Heart right ventricle (tissue), 16 donors: ENCODE results near the gene TAF1C. TPM values are rescaled to one million over a fixed set of nuclear protein-coding genes. Genes with fewer than 3 reads are reported as not detected.

Experiments used
- ATAC-seq, 8 donors: fragments of 200-7000 bp; cut with Tn5 transposase; one replicate each; pipeline ENCODE4 v1.9.1; 2020; ENCODE audit warnings: mild to moderate bottlenecking in 8 of 8, moderate library complexity in 8 of 8, moderate number of reproducible peaks in 1 of 8
- DNase-seq, 2 donors: peaks; one replicate each; pipeline ENCODE4 v3.0.0-alpha.2; 2020
- H3K27ac ChIP-seq, 10 donors: fragments of 200-600 bp; sonication (generic) in 2 of 10; one replicate each; pipeline versions ENCODE4 v1.5.0 to v1.8.0; 2020 to 2022; ENCODE audit warnings: mild to moderate bottlenecking in 3 of 10
- H3K27me3 ChIP-seq, 7 donors: fragments of 200-600 bp; one replicate each; pipeline ENCODE4 v1.8.0; 2021 to 2022; ENCODE audit warnings: mild to moderate bottlenecking in 2 of 7
- H3K36me3 ChIP-seq, 9 donors: fragments of 200-600 bp; sonication (generic) in 1 of 9; one replicate each; pipeline versions ENCODE4 v1.5.0 to v1.8.0; 2020 to 2022; ENCODE audit warnings: mild to moderate bottlenecking in 2 of 9
- H3K4me1 ChIP-seq, 9 donors: fragments of 200-600 bp; sonication (generic) in 1 of 9; one replicate each; pipeline versions ENCODE4 v1.5.0 to v1.8.0; 2020 to 2022; ENCODE audit warnings: mild to moderate bottlenecking in 4 of 9
- H3K4me3 ChIP-seq, 10 donors: fragments of 200-600 bp; sonication (generic) in 2 of 10; one replicate each; pipeline versions ENCODE4 v1.5.0 to v1.8.0; 2020 to 2022; ENCODE audit warnings: mild to moderate bottlenecking in 7 of 10, moderate library complexity in 2 of 10
- H3K9me3 ChIP-seq, 11 donors: fragments of 200-600 bp in 10 of 11; sonication (generic) in 2 of 11; one replicate each; pipeline versions ENCODE4 v1.5.0 to v1.8.0; 2013 to 2022; ENCODE audit warnings: mild to moderate bottlenecking in 2 of 11, control low read depth in 1 of 11, moderate library complexity in 1 of 11
- CTCF ChIP-seq, 9 donors: fragments of 200-600 bp; sonication (generic) in 2 of 9; IDR thresholded peaks; one replicate each; pipeline versions ENCODE4 v1.5.0 to v1.8.0; 2021 to 2022; ENCODE audit warnings: antibody characterized with exemption in 9 of 9, mild to moderate bottlenecking in 5 of 9, moderate library complexity in 1 of 9
- WGBS, 2 donors: extraction: QIAGEN DNeasy Blood & Tissue Kit; methylation state at CpG; one replicate each; pipeline ENCODE4 v1.1.7; 2013; ENCODE audit warnings: inconsistent platforms in 1 of 2; 5-methylcytosine and 5-hydroxymethylcytosine counted together
- intact Hi-C, 10 donors: fragments of 100-400 bp; cut with DNase I; formaldehyde crosslinking; loops; one replicate each; pipeline versions ENCODE4 v1.11.1 to v1.14.2; 2022
- polyA plus RNA-seq, 2 donors: library from polyadenylated mRNA; stranded (reverse); fragments of 200-250 nt; gene quantifications; one replicate each; pipeline ENCODE4 v1.2.3, GENCODE V29; 2013
- total RNA-seq, 10 donors: library from RNA; stranded (reverse); fragmentation: NEBNext Ultra II Directional in 3 of 10; extraction: Animal tissue kit (Norgen Biotek cat#: 25700) in 3 of 10; gene quantifications; one replicate each; pipeline versions ENCODE4 v1.2.1 to v1.2.4, GENCODE V29; 2021 to 2023
- donor health status: Arrhythmogenic right ventricular cardiomyopathy.
- donor health status: ischemic (EF 13 %, LVEDD 7.1; RV severe dilation, severe dysfunction).
- donor health status: healthy with polysubstance abuse.
- donor health status: DM: no; HTN: yes; CAD: no.
- donor health status: DM: no; HTN: no; CAD: no.
- donor health status: ischemic (EF 25% LVEDD 6.9; RV normal size, moderate dysfunction).
- donor health status: ischemic (EF 25% LVEDD 5.7; RV mildly dilated, moderate dysfunction).
- donor health status: healthy.
- donor health status: DM: yes; HTN: yes; CAD: no.
- donor health status: Ischemic cardiomyopathy.
- donor health status: ischemic (EF 35%, LVEDD 5.7; RV mildly dilated, moderate dysfunction).
- donor health status: nonischemic (EF 11% LVEDD 7.7; RV severe dilation, severe dysfunction).
- donor health status: DM: yes; HTN: yes; CAD: no.
- donor health status: PGD.
- donor health status: ischemic (EF 29% LVEDD 5.4; RV normal size, mild dysfunction).
- donor health status: nonischemic (EF 23%, LVEDD 6.1; RV moderate dilation, normal function).

The TAF1C gene
- total and polyA plus RNA-seq, 12 donors = 14.2 to 76.7 (median 21.6) TPM

DNA sequence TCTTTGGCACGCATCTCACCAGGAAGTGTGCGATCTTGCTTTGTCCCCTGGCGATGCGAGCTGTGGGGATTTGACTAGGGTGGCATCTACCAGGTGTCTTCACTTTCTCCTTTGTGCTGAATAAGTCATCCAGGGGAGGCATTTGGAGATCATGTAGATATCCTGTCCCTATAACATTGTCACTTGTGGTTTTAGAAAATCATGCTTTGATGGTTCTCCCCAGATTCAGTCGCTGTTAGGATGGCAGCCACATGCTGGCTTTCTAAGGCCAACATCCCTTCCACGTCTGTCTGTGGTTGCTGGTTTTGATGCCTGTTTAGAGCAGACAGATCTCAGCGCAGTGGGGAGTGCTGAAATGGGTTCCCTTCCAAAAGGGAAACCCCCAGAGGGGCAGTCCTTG lies 6.6 kb upstream of the TAF1C start:
- peaks cover 0 to 8% (median 0%) of the 10 kb centered on the region in 9 donors for H3K4me1 ChIP-seq
- no peaks in the 10 kb centered on the region for H3K9me3 ChIP-seq
- ATAC-seq (no peak), DNase-seq (no peak)
- H3K36me3 ChIP-seq = no peaks in the 10 kb centered on the region
- peaks cover 0 to 31% (median 0%) of the 10 kb centered on the region in 7 donors for H3K27me3 ChIP-seq
- no peak overlapping the region for H3K4me3 ChIP-seq
- intact Hi-C loops = loop anchor here in 1 of 10 donors (5.0 kb wide), 1 partner anchor 106 kb away; no protein-coding TSS in a partner anchor
- no peak overlapping the region for H3K27ac ChIP-seq
- 85 to 86% methylated on average over 7 of the region's 7 CpGs for WGBS, 2 donors
- TF ChIP-seq CTCF (IDR thresholded peaks at IDR 0.05) = no peak

- no peaks in the 10 kb centered on the region for H3K36me3 ChIP-seq
- peaks cover 0 to 8% (median 0%) of the 10 kb centered on the region in 9 donors for H3K4me1 ChIP-seq
- WGBS, 2 donors = 89 to 91% methylated on average over 15 to 16 of the region's 16 CpGs
- no peaks in the 10 kb centered on the region for H3K9me3 ChIP-seq
- H3K27ac ChIP-seq = no peak overlapping the region
- no peak for DNase-seq
- no peak for TF ChIP-seq CTCF (IDR thresholded peaks at IDR 0.05)
- intact Hi-C loops = loop anchor here in 1 of 10 donors (5.0 kb wide), 1 partner anchor 104 kb away; no protein-coding TSS in a partner anchor
- peaks cover 0 to 20% (median 0%) of the 10 kb centered on the region in 7 donors for H3K27me3 ChIP-seq
- no peak for ATAC-seq
- H3K4me3 ChIP-seq = no peak overlapping the region
Measured at GRCh38 chr16:84191466-84191865, 4.6 kb upstream of the TAF1C start.

DNA sequence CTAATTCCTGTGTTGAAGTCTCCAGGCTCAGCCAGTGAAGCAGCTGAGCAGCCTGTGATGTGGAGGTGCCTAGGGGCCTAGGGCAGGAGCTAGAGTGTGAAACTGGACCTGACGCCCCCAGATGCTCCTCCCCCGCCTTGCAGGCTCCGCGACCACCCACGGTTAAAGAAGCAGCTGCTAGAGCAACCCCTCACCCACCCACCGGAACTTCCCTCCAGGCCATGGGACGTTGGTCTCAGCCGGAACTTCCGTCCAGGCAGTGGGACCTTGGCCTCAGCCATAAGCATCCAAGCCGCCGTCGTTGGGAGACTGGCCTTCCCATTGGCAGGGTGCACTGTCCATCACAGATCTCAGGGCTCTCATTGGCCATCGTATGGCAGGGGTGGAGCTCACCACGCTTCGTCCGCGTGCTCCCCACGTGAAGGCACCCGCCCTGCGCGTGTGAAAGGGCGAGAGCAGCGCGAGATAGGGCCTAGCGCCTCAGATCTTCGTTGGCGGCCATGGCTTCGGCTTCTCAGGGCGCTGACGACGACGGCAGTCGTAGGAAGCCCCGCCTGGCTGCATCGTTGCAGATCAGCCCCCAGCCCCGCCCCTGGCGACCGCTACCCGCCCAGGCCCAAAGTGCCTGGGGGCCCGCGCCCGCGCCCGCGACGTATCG lies 4.0 kb upstream of the TAF1C start, which contains the start of gene ADAD2:
Gene ADAD2 (plus strand): TSS at position 427 of the 658 bp plus-strand sequence. CDS start 74 bp downstream, at position 501.
- H3K4me3 ChIP-seq = no peak within 1 kb of the TSS
- TF ChIP-seq CTCF (IDR thresholded peaks at IDR 0.05) = no peak
- WGBS, 2 donors = 89 to 92% methylated on average over 47 of the region's 47 CpGs
- peaks cover 1 to 14% (median 5%) of the 10 kb centered on the region in 9 donors for H3K4me1 ChIP-seq
- intact Hi-C loops = loop anchor here in 1 of 10 donors (5.0 kb wide), 1 partner anchor 104 kb away; no protein-coding TSS in a partner anchor
- H3K27me3 ChIP-seq = peaks cover 0 to 14% (median 0%) of the 10 kb centered on the region in 7 donors
- no peak within 1 kb of the TSS for H3K27ac ChIP-seq
- no peak for DNase-seq
- no peaks in the 10 kb centered on the region for H3K9me3 ChIP-seq
- no peaks in the 10 kb centered on the region for H3K36me3 ChIP-seq
- no peak for ATAC-seq

DNA sequence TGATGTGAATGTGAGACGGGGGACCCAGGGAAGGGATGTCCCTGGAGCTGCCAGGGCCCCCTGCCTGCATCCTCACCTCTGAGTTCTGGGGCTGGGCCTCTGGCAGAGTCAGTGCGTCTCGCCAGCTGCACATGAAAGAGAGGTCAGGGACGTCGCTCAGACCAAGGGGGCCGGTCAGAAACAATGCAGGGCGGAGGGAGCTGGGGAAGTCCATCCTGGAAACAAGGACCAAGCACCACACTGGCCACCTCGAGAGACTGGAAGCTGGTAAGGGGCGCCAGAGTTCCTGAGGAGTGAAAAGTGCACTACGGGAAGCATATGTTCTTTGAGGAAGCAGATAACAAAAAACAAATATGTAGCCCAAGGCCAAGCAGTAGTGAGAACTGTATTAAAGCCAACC lies 2.1 kb downstream of the TAF1C start:
- intact Hi-C loops = loop anchor here in 6 of 10 donors (5.0 to 10.0 kb wide), 8 partner anchors 37 to 1368 kb away; partner anchors contain the start of genes NECAB2 (in 2 of the 6), DNAAF1 (in 1 of the 6), HSDL1 (in 1 of the 6) and OSGIN1 (in 1 of the 6)
- 60 to 73% methylated on average over 10 of the region's 10 CpGs for WGBS, 2 donors
- Histone ChIP-seq H3K36me3 (peaks cover 0 to 57% (median 30%) of the 10 kb centered on the region in 9 donors), H3K9me3 (no peaks in the 10 kb centered on the region), H3K27ac (peak overlapping the region in 9 of 10 donors; percentile 36 to 89 (median 83)), H3K27me3 (no peaks in the 10 kb centered on the region), H3K4me1 (peaks cover 22 to 58% (median 30%) of the 10 kb centered on the region in 9 donors), H3K4me3 (peak overlapping the region in 4 of 10 donors; percentile 83 to 96 (median 89))
- peak in 1 of 2 donors; percentile 78 for DNase-seq
- peak in 7 of 8 donors; percentile 45 to 74 (median 66) for ATAC-seq
- TF ChIP-seq CTCF (IDR thresholded peaks at IDR 0.05) = no peak
